GM21723 (cell line): Measurements from ENCODE around the gene SLC9A9.

Experiments used
- ATAC-seq: cut with Tn5 transposase; IDR thresholded peaks from one replicate; pipeline ENCODE4 v1.9.1; 2021; ENCODE audit warnings: mild to moderate bottlenecking, moderate library complexity; ENCODE audit not compliant: unreplicated experiment

The SLC9A9 gene

GRCh38 chr3:143269741-143270140 lies 578.5 kb downstream of the SLC9A9 start:
- ATAC-seq: no peak

GRCh38 chr3:143267989-143268388 lies 580.3 kb downstream of the SLC9A9 start:
- no peak for ATAC-seq

GRCh38 chr3:143266927-143267326 lies 581.3 kb downstream of the SLC9A9 start:
- no peak for ATAC-seq

- ATAC-seq: no peak
Observed at GRCh38 chr3:143266511-143266910, 581.8 kb downstream of the SLC9A9 start.

GRCh38 chr3:143265501-143266070 lies 582.7 kb downstream of the SLC9A9 start:
- no peak for ATAC-seq

GRCh38 chr3:143263852-143264513 lies 584.3 kb downstream of the SLC9A9 start:
- no peak for ATAC-seq

- no peak for ATAC-seq
Observed at GRCh38 chr3:143261848-143262247, 586.4 kb downstream of the SLC9A9 start.

GRCh38 chr3:143258692-143259091 lies 589.6 kb downstream of the SLC9A9 start:
- ATAC-seq: no peak

GRCh38 chr3:143256416-143256815 lies 591.9 kb downstream of the SLC9A9 start:
- no peak for ATAC-seq

- ATAC-seq: no peak
Observed at GRCh38 chr3:143255739-143256138, 592.5 kb downstream of the SLC9A9 start.

- no peak for ATAC-seq
Observed at GRCh38 chr3:143252931-143253330, 595.3 kb downstream of the SLC9A9 start.

- no peak for ATAC-seq
Observed at GRCh38 chr3:143249014-143249413, 599.3 kb downstream of the SLC9A9 start.

GRCh38 chr3:143247073-143247472 lies 601.2 kb downstream of the SLC9A9 start:
- ATAC-seq: no peak

GRCh38 chr3:143245692-143246091 lies 602.6 kb downstream of the SLC9A9 start:
- no peak for ATAC-seq

GRCh38 chr3:143244516-143245063 lies 603.7 kb downstream of the SLC9A9 start:
- ATAC-seq: no peak

GRCh38 chr3:143243686-143244085 lies 604.6 kb downstream of the SLC9A9 start:
- no peak for ATAC-seq

- ATAC-seq: no peak
Observed at GRCh38 chr3:143242691-143243090, 605.6 kb downstream of the SLC9A9 start.

- no peak for ATAC-seq
Observed at GRCh38 chr3:143242101-143242500, 606.2 kb downstream of the SLC9A9 start.

- no peak for ATAC-seq
Observed at GRCh38 chr3:143241481-143241951, 606.8 kb downstream of the SLC9A9 start.

- ATAC-seq: no peak
Observed at GRCh38 chr3:143240886-143241285, 607.4 kb downstream of the SLC9A9 start.

GRCh38 chr3:143239031-143239430 lies 609.2 kb downstream of the SLC9A9 start:
- ATAC-seq: no peak

GRCh38 chr3:143237077-143237627 lies 611.1 kb downstream of the SLC9A9 start:
- no peak for ATAC-seq
